ENCODE results near the gene CACNB1.

Gene CACNB1

GRCh38 chr17:39240631-39241030 lies 43.2 kb upstream of the CACNB1 start:
- no peak overlapping the region for H3K27ac Mint-ChIP-seq
- H3K4me3 Mint-ChIP-seq, result no peak overlapping the region
- H3K9me3 Mint-ChIP-seq, result no peaks in the 10 kb centered on the region
- H3K4me1 Mint-ChIP-seq, result peaks cover 27% of the 10 kb centered on the region
- no peak for DNase-seq
- H3K27me3 Mint-ChIP-seq (ENCODE audit: low read depth, poor library complexity), result peaks cover 18% of the 10 kb centered on the region
- H3K36me3 Mint-ChIP-seq (ENCODE audit: low read depth), result no peaks in the 10 kb centered on the region
- no peak for TF ChIP-seq CTCF (IDR thresholded peaks at IDR 0.05)

GRCh38 chr17:39239640-39240314 lies 42.3 kb upstream of the CACNB1 start:
- H3K27ac Mint-ChIP-seq, result no peak overlapping the region
- peaks cover 18% of the 10 kb centered on the region for H3K27me3 Mint-ChIP-seq (ENCODE audit: low read depth, poor library complexity)
- peaks cover 30% of the 10 kb centered on the region for H3K4me1 Mint-ChIP-seq
- TF ChIP-seq CTCF (IDR thresholded peaks at IDR 0.05), result peak; percentile 61
- H3K36me3 Mint-ChIP-seq (ENCODE audit: low read depth), result no peaks in the 10 kb centered on the region
- H3K9me3 Mint-ChIP-seq, result no peaks in the 10 kb centered on the region
- H3K4me3 Mint-ChIP-seq, result no peak overlapping the region
- peak; percentile 76 for DNase-seq

GRCh38 chr17:39238311-39238972 lies 41.0 kb upstream of the CACNB1 start:
- no peaks in the 10 kb centered on the region for H3K9me3 Mint-ChIP-seq
- DNase-seq, result no peak

GRCh38 chr17:39237586-39237985 lies 40.1 kb upstream of the CACNB1 start:
- H3K27me3 Mint-ChIP-seq (ENCODE audit: low read depth, poor library complexity), result peaks cover 18% of the 10 kb centered on the region
- no peak overlapping the region for H3K27ac Mint-ChIP-seq
- no peak for DNase-seq
- no peaks in the 10 kb centered on the region for H3K9me3 Mint-ChIP-seq
- no peaks in the 10 kb centered on the region for H3K36me3 Mint-ChIP-seq (ENCODE audit: low read depth)
- TF ChIP-seq CTCF (IDR thresholded peaks at IDR 0.05), result no peak
- peaks cover 15% of the 10 kb centered on the region for H3K4me1 Mint-ChIP-seq
- no peak overlapping the region for H3K4me3 Mint-ChIP-seq

More at GRCh38 chr17:39238311-39238972, 41.0 kb upstream of the CACNB1 start:
- TF ChIP-seq CTCF (IDR thresholded peaks at IDR 0.05), result no peak
- Mint-ChIP-seq H3K27me3 (ENCODE audit: low read depth, poor library complexity) (peaks cover 18% of the 10 kb centered on the region), H3K27ac (no peak overlapping the region), H3K36me3 (ENCODE audit: low read depth) (no peaks in the 10 kb centered on the region), H3K4me1 (peaks cover 16% of the 10 kb centered on the region), H3K4me3 (no peak overlapping the region)

- Mint-ChIP-seq H3K27me3 (ENCODE audit: low read depth, poor library complexity) (peaks cover 20% of the 10 kb centered on the region), H3K36me3 (ENCODE audit: low read depth) (no peaks in the 10 kb centered on the region), H3K9me3 (no peaks in the 10 kb centered on the region), H3K27ac (no peak overlapping the region), H3K4me3 (no peak overlapping the region), H3K4me1 (peaks cover 19% of the 10 kb centered on the region)
- TF ChIP-seq CTCF (IDR thresholded peaks at IDR 0.05), result no peak
- DNase-seq, result no peak
Observed at GRCh38 chr17:39236981-39237441, 39.5 kb upstream of the CACNB1 start.

Data from nephron progenitor cell (in vitro differentiated cells).